Activated CD8-positive, alpha-beta memory T cell treated with anti-CD3 and anti-CD28 coated beads, Interleukin-2, amount 50 U/mL, for 1 hour (primary cell): ENCODE results near the gene GPR31.
A peak's percentile ranks its signal among the peaks of the same experiment; 100 is the strongest.

Source experiments
- DNase-seq: peaks from one replicate; pipeline ENCODE4 v3.0.0-alpha.2; 2020; ENCODE audit errors: extremely low read depth

GPR31 gene

DNA sequence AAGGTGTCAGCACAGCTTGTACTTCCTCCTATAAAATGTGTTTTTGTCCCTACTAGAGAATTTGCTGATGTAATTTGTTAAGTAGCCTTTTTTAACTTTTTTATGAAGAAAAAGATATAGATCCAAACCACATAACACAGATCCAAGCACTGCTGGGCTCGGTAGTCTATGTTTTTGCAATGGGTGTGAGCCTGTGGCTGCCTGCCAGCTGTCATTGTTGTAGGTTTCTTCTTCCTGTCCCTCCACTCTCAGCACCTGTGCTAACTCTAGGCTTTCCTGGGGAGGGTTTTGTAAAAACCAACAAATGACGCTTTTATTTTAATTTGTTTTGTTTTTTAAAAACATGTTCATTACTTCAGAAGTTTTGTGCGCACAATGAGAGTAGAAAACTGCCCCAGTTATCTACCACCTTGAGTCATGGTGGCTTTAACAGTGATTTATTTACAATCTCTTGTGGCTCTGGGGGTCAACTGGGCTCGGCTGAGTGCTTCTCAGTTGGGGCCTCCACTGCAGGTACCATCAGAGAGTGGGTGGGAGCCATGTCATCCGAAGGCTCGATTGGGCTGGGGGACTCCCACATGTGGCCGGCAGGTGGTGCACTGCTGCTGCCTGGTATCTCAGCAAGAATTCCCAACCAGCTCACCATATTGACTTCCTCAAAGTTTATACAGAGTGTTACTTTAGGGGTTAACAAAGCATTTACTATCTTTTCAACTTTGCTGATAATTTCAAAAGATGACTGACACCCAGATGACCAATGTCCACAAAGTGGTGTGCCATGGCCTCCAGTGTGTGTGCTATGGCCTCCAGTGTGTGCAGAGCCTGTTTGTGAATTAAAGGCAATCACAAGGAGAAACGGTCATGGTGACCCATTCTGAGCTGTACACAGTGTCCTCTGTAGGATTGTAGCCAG lies 37.9 kb downstream of the GPR31 start:
- DNase-seq = no peak

DNA sequence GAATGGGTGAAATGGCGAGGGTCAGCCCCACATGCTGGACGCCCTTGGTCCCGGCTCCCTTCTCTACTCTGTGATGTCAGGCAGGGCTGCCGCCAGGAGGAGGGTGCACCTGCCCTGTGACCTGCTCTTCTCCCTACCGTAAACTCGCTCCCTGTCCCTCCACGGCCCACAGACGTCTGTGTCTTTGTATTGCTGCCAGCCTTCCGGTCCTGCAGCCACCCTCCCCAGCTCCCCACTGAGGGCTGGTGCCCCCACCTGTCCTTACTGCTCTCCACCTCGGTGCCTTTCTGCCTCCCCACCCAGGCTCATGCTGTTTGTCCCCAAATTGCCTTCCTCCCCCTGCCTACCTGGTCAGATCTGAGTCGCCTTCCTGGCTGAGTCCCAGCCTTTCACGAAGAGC lies 38.9 kb downstream of the GPR31 start:
- DNase-seq = no peak

DNA sequence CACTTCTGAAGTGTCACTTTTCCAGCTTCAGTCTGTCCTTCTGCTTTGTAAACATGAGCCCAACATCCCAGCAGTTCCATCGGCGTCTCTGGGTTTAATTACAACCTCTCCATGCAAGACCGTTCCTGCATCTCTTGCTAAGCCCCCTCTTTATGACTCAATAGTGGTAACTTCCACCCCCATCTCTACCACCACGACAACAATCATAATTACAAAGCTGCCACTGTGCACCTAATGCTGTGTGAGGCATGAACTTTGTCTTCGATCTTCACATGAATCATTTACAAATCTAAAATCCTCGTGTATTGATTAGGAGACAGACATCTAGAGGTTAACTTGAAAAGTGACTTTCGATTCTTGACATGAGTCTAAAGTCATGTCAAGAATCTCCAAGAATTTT lies 39.8 kb downstream of the GPR31 start:
- DNase-seq = no peak

DNA sequence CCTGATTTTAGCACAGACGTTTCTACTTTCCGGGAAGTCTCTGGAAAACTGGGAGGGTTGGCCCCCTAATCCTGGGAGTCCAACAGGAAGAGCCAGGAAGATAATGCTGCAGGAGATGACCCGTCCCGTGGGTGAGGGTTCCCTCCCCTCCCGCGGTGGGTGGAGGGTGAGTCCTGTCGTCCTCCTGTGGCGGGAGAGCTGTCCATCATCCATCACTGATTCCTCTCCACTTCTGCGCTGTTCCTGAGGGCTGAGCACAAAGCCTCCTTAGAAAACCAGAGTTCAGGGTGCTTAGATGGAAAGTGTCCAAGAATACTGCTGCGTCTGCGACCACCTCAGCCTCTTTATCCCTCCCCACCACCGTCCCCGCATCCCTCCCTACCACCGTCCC lies 40.9 kb downstream of the GPR31 start:
- no peak for DNase-seq

DNA sequence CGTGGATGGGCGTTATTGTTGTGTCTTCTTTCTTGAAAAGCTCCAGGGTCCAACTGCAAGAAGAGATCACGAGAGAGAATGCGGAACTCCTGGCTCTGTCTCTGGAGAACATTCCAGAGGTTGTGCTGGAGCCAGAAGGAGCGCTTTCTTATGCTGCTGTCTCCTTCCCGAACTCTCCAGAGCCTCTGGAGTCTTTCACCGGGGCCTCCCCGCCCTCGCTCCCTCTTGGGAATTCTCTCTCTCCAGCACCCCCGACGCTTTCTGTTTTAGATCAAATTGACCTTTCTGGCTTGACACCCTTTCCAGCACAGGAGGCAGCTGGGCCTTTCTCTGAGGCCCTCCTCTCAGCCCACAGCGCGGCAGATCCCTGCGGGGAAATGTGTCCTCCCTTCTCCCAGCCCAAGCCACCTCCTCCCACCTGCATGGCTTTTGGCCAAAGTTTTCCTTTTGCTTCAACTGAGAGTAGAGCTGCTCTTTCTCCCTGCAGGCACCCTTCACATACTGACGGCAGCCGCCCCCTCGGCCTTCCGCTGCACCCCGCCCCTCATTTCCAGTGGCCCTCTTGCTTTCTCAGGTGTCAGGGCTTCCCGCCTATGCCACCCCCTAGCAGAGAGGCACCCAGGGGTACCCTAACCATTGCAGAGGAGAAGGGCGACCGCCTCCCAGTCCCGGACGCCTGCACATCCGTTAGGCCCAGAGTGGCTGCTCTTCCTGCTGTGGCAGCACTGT lies 41.5 kb downstream of the GPR31 start:
- DNase-seq = no peak

DNA sequence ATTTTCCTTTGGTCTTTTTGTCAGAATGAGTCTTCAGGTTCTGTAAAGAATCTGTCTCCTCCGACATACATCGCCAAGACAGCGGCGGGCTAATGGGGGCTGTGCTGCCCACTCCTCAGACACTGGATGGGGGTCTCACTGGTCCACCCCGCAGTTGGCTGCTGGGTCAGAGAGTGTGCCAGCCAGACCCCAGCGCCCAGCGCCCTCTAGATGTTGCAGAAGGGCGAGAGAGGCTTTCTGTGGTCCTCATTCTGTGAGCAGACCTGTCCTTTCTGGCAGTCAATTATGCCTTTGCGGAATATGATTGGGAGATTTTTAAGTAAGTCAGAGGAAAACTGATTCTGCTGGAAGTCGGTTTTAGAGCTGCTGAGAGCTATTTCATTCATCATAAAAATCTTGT lies 42.7 kb downstream of the GPR31 start:
- DNase-seq = no peak

DNA sequence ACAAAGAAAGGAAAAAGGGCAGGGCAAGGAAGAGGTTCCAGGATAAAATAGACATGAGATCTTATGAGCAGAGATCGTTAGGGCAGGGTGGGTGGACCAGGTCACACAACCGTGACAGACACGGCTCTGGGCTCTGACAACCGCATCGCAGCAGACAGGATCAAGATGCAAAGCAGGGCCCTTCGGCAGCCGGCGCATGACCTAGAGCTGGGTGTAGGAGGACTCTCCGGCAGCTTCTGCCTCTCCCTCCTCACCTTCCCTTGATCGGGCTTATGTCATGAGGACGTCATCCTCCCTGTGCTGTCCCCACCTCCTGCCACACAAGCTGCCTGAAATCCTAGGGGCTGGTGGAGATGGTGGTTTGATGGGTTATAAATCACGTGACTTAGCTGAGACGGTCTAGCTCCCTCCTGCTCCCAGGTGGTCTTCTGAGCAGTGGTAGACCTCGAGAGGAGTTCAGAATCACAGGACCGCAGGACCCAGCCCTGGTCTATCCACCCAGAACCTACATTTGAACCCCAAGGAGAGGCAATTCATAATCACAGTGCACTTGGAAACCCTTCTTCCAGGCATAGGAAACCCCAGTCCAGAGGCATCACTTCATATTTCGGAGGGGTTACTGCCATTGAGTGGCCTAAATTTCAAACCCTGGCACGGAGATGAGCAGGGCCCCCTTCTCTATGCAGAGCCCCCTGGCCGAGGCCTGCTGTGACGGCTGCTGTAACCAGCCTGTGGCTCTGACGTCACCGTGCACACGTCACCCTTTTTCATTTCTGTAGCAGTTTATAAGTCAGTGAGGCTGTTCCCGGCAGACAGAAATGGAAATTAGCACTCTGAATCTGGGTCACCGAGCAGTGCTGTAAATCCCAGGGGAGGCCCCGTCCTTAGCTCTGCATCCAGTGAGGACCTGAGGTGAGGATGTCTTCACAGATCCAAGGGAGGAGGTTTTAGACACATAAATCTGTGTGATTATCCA lies 43.6 kb downstream of the GPR31 start:
- peak; percentile 25 for DNase-seq

DNA sequence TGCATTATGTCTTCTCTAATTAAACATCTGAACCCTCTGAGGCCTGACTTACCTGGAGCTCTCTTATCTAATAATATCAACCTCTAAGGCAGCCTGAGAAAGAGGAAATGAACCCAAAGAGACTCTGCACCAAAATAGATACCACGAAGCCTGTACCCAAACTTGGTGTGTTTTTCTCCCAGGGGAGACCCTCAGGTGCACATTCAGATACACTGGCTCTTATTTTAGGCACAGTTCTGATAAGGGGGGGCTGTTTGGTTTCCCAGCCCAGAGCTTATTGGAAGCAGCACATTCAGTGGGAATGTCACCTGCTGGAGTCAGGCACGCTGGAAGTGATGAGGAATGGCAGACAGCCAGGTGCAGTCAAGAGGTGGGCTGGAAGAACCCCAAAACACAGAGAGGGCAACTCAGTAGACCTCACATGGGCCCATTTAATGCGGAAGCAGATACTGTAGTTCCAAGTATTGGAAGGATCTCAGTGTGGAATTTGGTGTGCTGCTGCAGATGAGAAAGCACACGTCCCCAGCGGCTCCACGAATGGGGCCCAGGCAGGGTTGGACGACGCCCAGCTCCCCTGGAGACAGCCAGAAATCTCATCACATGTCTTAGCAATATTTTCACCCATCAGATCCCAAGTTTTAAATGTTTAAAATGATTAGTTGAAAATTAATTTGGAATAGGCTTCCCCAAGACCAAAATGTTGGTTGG lies 44.6 kb downstream of the GPR31 start:
- no peak for DNase-seq

DNA sequence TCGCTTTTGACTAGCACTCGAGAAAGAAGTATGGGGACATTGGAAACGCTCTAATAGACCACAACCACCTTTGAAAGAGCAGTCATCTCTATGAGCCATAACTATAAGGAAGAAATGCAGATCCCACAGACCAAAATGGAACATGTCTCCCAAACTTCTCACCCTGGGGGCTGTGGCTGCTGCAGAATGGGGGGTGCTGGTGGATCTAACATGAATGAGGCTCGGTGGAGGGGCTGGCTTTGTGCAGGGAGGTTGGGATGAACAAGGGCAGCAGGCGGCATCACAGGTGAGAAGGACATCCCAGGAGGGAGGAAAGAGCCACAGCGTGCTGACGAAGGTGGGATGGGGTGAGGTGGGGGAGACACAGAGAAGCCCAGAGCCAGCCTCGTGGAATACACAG lies 45.4 kb downstream of the GPR31 start:
- no peak for DNase-seq

DNA sequence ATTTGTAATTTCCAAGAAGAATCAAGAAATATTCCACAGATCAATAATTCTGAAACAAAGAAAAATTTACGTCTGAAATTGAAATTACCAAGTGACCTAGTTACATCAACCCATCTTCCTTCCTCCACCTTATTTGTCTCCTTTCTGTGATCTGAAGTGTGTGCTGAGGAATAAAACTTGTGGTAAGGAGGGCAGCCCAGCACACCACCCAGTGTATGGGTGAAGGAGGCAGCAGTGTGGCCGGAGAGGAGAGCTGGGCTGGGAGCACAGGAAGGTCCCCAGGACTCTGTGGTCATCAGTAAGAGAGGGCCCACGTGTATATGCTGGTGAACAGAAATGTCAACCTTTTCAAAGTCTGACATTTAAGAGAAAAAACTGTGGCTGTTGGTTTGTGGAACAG lies 46.2 kb downstream of the GPR31 start:
- no peak for DNase-seq

DNA sequence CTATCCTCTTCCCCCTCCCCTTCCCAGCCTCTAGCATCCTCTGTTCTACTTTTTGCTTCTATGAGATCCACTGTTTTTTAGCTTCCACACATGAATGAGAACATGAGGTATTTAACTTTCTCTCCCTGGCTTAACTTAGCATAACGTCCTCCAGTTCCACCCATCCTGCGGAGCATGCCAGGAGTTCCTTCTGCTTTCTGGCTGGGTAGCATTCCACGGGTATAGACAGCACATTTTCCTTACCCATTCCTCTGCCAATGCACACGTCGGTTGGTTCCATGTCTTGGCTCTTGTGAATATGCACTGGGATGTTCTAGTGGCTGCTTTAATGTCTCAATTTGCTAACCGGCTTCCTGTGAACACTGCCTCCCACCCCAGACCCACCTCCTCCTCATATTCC lies 48.1 kb downstream of the GPR31 start:
- no peak for DNase-seq

DNA sequence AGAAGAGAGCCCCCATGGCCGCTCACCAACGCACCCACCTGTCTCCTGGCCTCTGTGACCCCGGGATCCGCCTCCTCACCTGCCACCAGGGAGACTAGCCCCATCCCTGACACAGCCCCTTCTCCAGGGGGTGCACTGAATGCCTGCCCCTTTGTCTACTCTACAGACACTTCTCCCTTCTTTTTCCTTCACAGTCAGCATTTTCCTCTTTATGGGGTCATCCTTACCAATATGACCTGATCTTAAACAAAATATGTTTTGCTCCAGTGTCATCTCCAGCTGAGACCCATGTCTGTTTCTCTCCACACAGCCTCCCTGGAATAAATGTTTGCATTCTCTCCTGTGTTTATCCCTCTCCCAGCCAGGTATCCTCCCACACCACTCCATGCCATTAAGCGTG lies 49.5 kb downstream of the GPR31 start:
- no peak for DNase-seq

DNA sequence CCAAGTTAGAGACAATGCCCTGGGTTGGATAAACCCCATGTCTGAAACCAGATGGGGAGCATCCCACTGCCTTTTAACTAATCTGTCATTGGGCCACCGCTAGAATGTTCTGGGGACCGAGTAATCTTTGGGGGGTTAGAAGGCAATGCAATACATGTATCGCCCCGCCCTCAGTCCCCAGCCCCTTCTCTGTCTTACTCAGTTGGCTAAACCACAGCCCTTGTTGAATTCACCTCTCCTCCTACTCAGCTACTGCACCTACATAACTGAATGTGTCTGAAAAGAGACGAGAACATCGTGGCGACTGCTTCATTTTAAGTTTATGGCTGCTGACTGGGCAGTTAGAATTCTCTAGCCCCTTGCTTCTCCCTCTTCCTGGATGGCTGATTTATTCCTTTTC lies 50.0 kb downstream of the GPR31 start:
- no peak for DNase-seq

DNA sequence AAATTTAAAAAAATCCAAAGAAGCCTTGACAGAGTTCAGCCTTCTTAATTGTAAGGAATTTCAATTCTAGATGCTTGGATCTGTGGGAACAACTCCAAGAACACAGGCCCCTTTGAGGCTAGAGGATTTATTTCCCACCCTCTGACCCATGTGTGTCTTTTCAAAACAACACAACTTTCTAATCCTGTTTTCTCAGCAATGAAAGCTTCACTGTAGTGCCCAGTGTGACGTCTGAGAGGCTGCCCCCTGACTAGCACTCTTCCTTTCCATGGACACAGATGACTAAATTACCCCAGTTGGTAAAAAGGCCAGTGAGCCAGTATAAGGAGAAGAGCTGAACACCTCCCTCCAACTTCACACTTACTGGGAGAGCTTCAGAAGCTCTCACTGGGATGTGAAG lies 51.4 kb downstream of the GPR31 start:
- no peak for DNase-seq
